Renal pelvis (tissue), 4 donors: ENCODE data around the gene TLDC2. TPM values are rescaled to one million over a fixed set of nuclear protein-coding genes. Genes with fewer than 3 reads are reported as not detected.
"Not testable (repeated sequence)": the region's sequence is repeated elsewhere in the genome, so short reads cannot be mapped to it uniquely, and the experiment has no call there.

Experiments
- DNase-seq: peaks from one replicate; pipeline ENCODE4 v3.0.0-alpha.2; 2013
- polyA plus RNA-seq, 3 donors: library from polyadenylated mRNA; unstranded; fragments of 120-200 nt; gene quantifications; one replicate each; pipeline ENCODE4 v1.2.1, GENCODE V29; 2013; ENCODE audit not compliant: insufficient read length in 3 of 3

TLDC2 gene
- polyA plus RNA-seq, 3 donors, result 2.7 to 3.5 (median 3.4) TPM

DNA sequence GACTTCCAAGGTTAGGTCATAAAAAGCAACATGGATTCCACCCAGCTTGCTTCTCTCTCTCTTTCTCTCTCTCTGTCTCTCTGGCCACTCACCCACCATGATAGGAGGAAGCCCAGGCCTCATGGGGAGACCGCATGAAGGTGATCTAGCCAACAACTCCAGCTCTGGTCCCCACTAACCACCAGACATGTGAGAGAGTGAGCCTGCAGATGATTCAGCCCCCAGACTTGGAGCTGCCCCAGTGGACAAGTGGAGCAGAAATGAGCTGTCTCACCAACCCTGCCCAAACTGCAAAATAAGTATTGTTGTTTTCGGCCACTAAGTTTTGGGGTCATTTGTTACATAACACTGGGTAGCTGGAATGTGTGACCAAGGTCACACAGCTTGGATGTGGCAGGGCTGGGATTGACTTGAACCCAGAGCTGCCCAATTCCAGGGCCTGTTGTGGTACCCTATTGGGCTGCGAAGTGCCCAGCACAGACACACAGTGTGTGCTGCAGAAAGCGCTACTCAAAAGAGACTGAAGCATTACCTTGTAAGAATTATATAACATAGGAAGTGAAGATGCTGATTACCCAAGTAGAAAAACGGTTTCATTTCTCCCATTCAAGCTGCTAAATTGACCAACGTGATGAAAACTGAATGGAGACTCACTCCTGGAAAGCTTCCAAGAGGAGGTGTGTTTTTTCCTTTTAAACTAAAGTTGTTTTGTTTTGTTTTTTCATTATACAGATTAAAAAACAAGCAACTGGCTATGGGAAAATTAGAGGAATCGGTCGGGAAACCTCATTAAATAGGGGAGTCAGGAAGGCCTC is 9.1 kb upstream of the TLDC2 start:
- DNase-seq, result no peak

DNA sequence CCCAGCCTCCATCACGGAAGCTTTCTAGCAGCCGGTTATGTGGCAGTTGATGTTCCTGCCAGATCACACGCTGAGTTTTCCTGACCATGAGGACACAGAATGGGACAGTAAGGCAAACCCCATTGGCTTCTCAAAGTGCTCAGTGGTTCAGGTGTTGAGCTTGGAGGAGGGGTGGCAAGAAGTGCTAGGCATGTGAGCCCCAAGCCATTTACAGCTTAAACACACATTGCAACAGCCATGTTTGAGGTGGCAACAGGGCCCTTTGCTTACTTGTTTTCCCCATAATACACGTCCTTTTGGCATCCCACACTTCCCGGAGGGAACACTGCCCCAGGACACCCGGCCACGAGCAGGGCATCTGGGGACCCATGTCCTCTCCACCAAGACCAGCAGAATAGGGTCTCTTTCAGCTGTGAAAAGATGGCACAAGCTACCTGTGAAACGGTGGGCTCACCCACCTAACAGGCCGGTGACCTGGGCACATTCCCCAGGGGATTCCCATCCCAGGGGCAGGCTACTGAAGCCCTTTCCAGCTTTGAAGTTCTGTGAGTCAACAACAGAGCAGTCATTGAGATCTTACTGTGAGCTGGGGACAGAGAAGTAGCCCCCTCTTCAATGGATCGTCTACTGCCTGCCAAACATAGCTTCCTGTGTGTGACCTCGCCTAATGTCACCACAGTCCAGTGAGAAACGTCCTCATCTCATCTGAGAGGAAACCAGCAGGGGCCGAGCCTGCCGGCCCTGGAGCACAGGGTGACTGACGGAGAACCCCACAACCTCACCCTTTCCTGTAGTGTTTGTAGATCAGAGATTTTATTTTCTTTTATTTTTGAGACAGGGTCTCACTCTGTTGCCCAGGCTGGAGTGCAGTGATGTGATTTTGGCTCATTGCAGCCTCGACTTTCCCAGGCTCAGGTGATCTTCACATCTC is 4.0 kb upstream of the TLDC2 start:
- DNase-seq, result no peak

DNA sequence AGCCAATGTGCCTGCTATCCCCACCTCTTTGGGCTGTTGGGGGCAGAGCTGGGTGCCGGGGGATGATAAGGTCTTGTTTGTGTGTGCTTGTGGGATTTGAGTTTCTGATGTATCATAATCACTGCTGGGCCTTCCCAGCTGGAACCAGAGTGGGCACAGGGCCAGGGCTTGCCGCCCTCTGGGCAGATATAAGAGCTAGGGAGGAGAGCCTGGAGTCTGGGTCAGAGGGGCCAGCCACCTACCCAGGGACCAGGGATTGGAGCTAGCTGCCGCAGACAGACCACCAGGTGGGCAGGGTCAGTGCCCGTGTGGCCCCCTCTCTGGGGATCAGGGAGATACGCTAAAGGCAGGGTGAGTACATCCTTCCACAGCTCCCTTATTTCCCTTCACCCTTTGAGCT is 3.1 kb upstream of the TLDC2 start:
- no peak for DNase-seq

DNA sequence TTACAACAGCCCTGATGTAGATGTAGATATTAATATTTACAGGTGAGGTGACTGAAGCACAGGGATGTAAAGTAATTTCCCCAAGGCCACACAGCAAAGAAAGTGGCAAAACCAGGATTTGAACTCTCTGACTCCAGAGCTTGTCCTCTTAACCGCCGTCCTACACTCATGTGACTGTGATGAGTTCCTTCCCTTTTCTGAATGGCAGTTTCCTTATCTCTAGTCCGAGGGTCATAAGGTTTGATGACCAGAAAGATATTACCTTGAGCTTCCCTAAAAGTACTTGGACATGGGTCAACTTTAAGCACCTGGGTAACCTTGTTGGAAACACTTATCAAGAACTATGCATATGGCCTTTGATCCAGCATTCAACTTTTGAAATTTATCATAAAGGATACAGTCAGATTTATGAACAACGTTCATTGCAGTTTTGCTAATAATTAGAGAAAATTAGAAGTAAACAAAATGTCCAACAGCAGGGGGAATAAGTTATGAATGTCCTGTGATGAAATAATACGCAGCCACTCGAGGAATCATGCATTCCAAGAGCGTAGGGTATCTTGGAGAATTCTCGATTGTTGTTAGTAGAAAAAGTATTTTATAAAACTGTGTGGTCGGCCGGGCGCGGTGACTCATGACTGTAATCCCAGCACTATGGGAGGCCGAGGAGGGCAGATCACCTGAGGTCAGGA is 2.3 kb upstream of the TLDC2 start:
- no peak for DNase-seq

DNA sequence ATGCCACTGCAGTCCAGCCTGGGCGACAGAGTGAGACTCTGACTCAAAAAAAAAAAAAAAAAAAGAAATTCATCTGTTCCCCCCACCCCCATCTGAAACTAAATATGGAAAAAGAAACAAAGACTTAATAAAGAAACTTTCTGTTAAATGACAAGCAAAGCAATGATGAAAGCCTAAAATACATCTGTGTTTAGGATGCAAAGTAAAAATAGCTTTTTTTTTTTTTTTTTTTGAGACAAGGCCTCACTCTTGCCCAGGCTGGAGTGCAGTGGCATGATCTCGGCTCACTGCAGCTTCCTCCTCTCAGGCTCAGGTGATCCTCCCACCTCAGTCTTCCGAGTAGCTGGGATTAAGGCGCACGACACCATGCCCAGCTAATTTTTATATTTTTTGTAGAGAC is 845 bp upstream of the TLDC2 start:
- not testable (repeated sequence) for DNase-seq

DNA sequence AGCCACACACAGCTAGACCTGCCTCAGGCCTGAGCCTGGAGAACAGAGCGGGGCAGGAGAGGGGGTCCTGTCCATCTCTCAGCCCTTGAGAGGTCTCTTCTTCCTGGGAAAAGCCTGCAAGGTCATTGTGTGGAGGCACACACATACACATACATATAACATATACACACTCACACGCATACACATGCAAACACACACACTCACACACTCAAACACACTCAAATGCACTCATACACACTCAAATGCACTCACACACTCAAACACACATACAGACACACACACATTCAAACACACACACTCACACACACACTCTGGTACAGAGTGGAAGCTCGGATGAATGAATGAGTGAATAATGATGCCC is 515 bp downstream of the TLDC2 start:
- DNase-seq, result no peak

DNA sequence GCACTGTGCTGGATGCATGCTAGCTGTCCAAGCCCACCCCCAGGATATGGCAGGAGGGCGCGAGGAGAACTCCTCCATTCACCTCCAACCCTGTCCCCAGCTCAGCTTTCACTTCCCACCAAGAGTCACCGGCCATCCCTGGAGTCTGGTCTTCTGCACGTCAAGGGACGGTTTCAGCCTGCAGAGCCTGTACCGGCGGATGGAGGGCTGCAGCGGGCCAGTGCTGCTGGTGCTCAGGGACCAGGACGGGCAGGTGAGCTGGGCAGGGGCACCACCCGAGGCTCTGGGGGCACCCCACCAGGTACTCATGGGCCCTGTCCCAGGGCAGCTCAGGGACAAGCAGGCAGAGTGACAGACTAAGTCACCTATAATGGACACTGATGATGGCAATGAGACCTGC is 3.0 kb downstream of the TLDC2 start:
- DNase-seq, result no peak

DNA sequence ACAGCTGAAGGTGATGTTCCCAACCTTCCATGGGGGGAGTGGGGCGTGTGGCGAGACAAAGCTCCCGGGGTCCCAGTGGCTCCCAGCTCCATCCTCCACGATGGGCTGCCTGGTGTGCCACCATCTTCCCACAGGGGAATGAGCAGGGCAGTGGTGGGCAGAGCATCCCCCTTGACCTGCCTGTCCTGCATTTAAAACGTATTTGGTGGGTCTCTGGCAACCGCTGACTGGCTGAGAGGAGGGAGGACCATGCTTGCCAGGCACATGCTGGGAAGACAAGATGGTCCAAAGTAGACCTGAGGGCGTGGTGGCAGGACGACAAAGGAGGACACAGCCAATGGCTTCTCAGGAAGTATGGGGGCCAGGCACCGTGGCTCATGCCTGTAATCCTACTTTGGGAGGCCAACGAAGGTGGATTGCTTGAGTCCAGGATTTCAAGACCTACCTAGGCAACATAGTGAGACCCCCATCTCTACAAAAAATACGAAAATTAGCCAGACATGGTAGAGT is 4.9 kb downstream of the TLDC2 start:
- DNase-seq, result no peak

DNA sequence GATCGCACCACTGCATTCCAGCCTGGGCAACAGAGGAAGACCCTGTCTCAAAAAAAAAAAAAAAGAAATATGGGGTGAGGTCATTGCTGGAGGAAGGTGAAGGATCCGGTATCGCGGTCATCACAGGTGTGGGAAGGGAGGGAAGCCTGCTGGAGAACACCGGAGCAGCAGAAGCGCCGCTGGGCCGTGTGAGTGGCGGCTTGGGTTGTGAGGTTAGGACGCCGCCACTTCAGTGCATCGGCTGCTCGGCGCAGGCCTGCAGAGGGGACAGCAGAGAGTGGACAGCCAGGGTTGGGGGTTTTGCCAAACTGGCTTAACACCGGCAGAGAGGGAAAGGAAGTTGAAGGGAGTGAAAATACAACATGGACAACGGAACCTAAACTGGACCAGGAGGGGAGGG is 5.4 kb downstream of the TLDC2 start:
- DNase-seq, result no peak

DNA sequence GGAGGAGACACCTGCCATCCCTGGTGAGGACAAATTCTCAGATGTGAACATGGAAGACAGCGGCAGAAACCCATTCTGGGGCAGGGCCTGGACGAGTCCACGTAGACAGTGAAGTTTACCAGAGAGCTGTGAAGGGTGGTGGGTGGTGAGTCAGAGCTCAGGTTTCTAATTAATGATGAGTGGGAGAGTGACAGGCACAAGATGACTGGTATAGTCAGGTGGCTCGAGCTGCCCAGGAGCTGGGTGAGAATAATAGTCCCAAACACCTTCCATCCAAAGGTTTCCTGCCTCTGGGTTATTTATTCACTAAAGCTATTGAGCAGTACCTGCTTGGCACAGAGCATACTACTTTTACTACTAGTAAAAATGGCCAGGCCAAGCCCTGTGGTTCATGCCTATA is 6.0 kb downstream of the TLDC2 start:
- no peak for DNase-seq

DNA sequence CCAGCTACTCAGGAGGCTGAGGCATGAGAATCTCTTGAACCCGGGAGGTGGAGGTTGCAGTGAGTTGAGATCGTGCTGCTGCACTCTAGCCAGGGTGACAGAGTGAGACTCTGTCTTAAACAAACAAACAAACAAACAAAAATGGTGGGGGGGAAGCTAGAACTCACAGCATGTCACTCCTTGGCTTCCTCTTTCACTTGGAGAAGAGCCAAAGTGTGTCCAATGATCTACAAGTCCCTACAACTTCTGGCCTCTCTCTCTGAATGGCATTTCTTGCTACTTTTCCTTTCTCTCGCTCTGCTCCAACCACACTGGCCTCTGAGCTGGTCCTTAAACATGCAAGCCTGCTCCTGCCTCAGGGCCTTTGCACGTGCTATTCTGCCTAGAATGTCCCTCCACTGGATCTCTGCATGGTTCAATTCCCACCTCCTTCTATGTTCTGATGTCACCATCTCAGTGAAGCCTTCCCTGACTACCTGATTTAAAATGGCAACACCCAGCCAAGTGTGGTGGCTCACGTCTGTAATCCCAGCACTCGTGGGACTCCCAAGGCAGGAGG is 8.1 kb downstream of the TLDC2 start:
- DNase-seq, result no peak

DNA sequence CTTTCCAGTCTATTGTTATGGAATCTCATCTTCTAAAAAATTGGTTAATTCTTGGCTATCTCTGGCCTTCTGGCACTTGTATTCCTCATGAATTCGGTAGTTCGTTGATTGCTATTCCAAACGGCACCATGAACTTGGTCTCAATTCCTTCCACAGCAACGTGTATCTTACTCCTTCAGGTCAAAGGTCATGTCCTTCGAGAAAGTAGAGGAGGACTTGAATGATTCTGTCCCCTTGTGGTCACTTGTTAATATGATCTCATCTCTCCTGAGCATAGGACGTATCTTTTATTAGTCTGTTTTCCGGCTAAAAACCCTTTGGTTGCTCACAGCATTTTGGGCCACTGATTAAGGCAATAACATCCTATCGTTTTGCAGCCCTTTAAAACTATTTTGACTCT is 9.4 kb downstream of the TLDC2 start:
- DNase-seq, result no peak

DNA sequence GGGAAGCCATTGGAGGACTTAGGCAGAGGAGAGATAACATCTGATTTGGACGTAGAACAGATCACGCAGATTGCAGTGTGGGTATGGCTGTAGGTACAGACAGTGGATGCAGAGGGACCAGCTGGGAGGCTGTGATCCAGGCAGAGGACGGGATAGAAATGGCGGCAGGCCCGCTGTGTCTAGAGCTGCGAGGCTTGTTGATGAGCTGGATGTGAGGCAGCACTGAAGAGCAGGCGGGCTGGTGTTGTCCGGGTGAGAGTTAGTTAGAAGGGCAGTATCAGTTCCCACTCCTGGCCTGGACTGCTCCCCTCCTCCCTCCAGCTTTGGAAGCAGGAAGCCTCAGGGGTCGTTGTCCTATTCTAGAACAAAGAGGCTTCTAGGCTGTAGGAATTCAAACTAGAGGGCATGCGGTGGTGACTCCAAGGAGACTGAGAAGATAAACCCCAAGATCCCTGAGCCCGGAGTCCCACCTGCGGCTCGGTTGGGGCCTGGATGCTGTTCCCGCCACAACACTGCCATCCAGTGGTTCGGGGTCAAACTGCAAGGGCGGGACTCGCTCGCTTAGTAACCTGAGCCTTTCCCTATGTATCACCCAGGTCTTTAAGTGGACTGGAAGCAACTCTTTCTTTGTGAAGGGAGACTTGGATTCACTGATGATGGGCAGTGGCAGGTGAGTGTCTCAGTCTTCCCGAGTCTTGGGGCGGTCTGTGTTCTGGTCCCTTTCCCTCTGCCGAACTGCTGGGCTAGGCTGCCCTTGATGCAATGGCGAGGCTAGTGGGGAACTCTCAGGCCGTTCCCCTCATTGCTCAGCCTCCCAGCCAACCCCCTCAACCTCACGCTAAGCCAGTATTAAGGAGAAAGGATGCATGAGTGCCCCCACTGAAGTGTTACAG is 11.2 kb downstream of the TLDC2 start:
- DNase-seq, result peak; percentile 87

DNA sequence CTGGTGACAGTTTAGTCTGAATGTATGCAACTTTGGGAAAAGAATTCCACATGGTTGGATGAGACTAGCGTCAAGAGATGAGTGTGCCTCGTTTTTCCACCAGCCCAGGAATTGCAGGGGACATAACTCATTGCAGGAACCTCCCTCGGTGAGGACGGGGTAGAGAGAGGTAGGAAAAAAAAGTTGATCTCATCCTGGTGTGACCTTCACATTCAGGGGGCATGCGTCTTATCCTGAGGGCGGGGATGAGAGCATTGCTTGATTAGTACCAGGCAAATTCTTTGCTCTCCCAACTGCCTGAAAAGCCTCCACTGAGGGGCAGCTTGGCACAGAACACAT is 11.8 kb downstream of the TLDC2 start:
- no peak for DNase-seq

DNA sequence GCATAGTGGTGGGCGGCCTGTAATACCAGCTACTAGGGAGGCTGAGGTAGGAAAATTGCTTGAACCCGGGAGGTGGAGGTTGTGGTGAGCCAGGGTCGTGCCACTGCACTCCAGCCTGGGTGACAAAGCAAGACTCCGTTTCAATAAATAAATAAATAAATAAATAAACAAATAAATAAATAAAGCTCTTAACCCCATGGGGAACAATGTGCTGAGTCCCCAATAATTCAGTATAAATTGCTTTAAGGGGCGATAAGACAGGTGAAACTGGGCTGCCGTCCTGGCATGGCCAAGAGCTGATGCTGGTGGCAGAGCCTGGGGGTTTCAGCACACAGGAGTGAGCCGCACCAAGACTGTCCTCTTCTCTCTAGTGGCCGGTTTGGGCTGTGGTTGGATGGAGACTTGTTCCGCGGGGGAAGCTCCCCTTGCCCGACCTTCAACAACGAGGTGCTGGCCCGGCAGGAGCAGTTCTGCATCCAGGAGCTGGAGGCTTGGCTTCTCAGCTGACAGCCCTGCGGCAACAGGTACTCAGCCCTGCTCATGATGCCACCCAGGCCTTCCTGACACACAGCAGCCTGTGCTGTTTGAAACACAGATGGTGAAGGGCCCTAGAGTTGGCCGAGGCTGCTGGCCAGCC is 13.1 kb downstream of the TLDC2 start:
- DNase-seq, result no peak

DNA sequence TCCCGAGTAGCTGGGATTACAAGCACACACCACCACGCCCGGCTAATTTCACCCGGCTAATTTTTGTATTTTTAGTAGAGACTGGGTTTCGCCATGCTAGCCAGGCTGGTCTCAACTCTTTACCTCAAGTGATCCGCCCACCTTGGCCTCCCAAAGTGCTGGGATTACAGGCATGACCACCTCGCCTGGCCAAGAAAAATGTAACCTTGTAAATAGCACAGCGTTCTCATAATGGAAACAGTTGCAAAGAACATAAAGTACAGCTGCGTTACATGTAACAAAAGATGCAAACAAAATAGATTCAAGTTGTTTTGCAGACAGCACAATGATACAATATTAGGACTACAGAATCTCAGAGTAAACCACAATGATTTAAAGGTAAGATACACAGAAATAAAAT is 14.6 kb downstream of the TLDC2 start:
- DNase-seq, result no peak

DNA sequence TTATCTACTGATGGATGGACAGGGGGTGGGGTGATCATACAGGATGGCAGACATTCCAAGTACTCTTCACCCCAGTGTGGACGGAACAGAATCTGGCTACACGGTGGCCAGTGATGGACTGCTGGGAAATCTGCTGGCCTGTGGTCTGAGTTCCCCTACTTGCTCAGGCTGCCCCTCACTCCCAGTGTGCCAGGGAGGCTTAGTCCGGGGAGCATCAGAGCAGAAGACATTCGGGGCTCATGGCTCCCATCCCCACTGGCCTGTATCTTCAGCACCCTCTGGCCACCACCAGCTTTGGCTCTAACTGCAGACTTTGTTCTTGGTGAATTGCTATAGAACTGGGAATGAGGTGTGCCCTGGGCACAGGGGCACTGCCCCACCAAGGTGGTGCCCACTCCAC is 15.3 kb downstream of the TLDC2 start:
- no peak for DNase-seq

DNA sequence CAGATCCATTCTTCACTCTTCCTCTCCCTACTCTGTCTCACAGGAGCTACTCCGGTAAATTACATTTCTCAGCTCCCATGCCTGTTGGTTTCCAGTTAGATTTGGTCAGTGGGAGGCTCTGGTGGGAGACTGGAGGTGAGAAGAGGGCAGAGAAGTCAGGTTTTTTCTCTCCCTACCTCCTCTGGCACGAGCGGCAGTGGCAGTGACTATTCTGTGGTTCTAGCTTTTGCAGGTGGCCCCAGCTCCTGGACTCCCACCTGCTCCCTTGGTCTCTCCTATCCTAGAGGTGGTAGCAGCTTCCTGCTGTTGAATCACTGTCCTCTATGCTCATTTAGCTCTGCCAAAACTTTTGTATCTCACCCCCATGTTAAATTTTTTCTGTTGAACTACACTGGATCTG is 17.9 kb downstream of the TLDC2 start:
- DNase-seq, result no peak

DNA sequence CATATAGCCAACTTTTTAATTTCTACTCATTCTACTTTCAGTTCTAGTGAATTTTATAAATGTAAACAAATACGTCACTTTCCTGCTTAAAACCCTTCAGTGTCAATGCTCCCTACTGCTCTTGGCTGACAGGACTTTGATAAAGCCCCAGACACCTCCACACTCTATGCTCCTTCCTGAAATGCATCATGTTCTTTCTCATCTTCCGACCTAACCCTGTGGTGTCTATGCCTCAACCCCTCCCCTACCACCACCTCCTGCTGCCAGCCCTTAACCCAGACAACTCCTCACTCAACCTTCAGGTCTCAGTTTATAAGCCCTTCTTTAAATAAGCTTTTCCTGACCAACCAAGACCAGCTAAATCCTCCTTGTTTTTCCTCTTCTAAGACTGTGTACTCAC is 19.1 kb downstream of the TLDC2 start:
- no peak for DNase-seq

DNA sequence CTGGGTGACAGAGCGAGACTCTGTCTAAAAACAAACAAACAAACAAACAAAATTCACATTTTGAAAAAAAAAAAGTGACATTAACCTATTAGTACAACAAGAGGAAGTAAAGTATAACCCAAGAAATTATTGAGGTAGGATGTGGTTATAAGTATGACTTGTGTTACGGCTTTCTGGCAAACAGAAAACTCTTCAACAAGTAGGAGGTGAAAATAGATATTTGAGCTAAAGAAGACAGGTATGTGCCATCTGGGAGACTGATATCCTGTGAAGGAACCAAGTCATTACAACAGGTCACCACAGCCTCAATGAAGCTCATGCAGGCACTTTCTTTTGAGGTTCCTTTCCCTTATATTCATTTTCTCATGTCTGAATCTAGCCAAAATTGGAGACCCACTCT is 28.8 kb downstream of the TLDC2 start:
- no peak for DNase-seq

DNA sequence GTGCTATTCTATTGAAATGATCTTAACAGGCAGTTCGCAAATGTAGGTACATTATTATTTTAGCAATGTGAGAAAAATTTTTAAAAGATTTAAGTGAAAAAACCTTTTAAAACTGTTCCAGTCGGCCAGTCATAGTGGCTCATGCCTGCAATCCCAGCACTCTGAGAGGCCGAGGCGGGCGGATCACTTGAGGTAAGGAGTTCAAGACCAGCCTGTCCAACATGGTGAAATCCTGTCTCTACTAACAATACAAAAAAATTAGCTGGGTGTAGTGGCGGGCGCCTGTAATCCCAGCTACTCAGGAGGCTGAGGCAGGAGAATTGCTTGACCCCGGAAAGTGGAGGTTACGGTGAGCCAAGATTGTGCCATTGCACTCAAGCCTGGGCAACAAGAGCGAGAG is 29.6 kb downstream of the TLDC2 start:
- not testable (repeated sequence) for DNase-seq
